Measurements from ENCODE around the gene GPRC5A.
"Not testable (repeated sequence)": the region's sequence is repeated elsewhere in the genome, so short reads cannot be mapped to it uniquely, and the experiment has no call there.

The GPRC5A gene

GRCh38 chr12:12891080-12891880, at the start of gene GPRC5A:
Gene GPRC5A (plus strand): TSS chr12:12891562. CDS start chr12:12908250, 16,688 bp downstream.
- no peak for DNase-seq

GRCh38 chr12:12845794-12846243, 45.5 kb upstream of the GPRC5A start:
- DNase-seq: no peak

- DNase-seq: not testable (repeated sequence)
These were observed 44.6 kb upstream of the GPRC5A start for GRCh38 chr12:12846780-12847179.

- DNase-seq: no peak
These were observed 37.9 kb upstream of the GPRC5A start for GRCh38 chr12:12853435-12853834.

GRCh38 chr12:12859690-12860089, 31.7 kb upstream of the GPRC5A start:
- DNase-seq: no peak

- DNase-seq: no peak
These were observed 27.1 kb upstream of the GPRC5A start for GRCh38 chr12:12864243-12864642.

GRCh38 chr12:12868477-12869235, 22.7 kb upstream of the GPRC5A start:
- DNase-seq: no peak

- no peak for DNase-seq
These were observed 20.9 kb upstream of the GPRC5A start for GRCh38 chr12:12870465-12870864.

- no peak for DNase-seq
These were observed 19.7 kb upstream of the GPRC5A start for GRCh38 chr12:12871587-12872138.

- no peak for DNase-seq
These were observed 19.0 kb upstream of the GPRC5A start for GRCh38 chr12:12872139-12872933.

- DNase-seq: no peak
These were observed 18.5 kb upstream of the GPRC5A start for GRCh38 chr12:12872934-12873275.

GRCh38 chr12:12874029-12874428, 17.3 kb upstream of the GPRC5A start:
- DNase-seq: no peak

GRCh38 chr12:12875301-12875700, 16.1 kb upstream of the GPRC5A start:
- not testable (repeated sequence) for DNase-seq

GRCh38 chr12:12877153-12877768, 14.1 kb upstream of the GPRC5A start:
- no peak for DNase-seq

- no peak for DNase-seq
These were observed 13.4 kb upstream of the GPRC5A start for GRCh38 chr12:12877781-12878455.

- DNase-seq: no peak
These were observed 10.8 kb upstream of the GPRC5A start for GRCh38 chr12:12880537-12880936.

- DNase-seq: no peak
These were observed 10.0 kb upstream of the GPRC5A start for GRCh38 chr12:12881151-12881909.

GRCh38 chr12:12882288-12882687, 9.1 kb upstream of the GPRC5A start:
- no peak for DNase-seq

- no peak for DNase-seq
These were observed 7.9 kb upstream of the GPRC5A start for GRCh38 chr12:12883369-12884001.

- DNase-seq: no peak
These were observed 6.1 kb upstream of the GPRC5A start for GRCh38 chr12:12885096-12885792.

Data from NCI-H2029 (cell line).